Measurements from ENCODE around the gene UNCX.

The UNCX gene

GRCh38 chr7:1251796-1252539, 19.3 kb downstream of the UNCX start:
- H3K27me3 ChIP-seq (ENCODE audit: control insufficient read depth in 2 of 2, insufficient read depth in 2 of 2, low read length in 2 of 2): peaks cover 29 to 62% of the 10 kb centered on the region in 2 donors

GRCh38 chr7:1252540-1253090, 19.9 kb downstream of the UNCX start:
- Histone ChIP-seq H3K9ac (ENCODE audit: low read depth in 1 of 2, low read length in 2 of 2) (no peak overlapping the region), H3K36me3 (ENCODE audit: control insufficient read depth in 2 of 2, insufficient read depth in 2 of 2, low read length in 2 of 2) (no peaks in the 10 kb centered on the region), H3K4me1 (ENCODE audit: control insufficient read depth in 2 of 2, insufficient read depth in 2 of 2, low read length in 2 of 2) (peaks cover 0 to 3% of the 10 kb centered on the region in 2 donors), H3K27ac (ENCODE audit: low read depth in 2 of 2, low read length in 2 of 2) (no peak overlapping the region), H3K27me3 (ENCODE audit: control insufficient read depth in 2 of 2, insufficient read depth in 2 of 2, low read length in 2 of 2) (peaks cover 32 to 65% of the 10 kb centered on the region in 2 donors), H3K4me3 (ENCODE audit: low read length in 2 of 2) (no peak overlapping the region), H3K9me3 (ENCODE audit: control insufficient read depth in 2 of 2, low read length in 2 of 2) (no peaks in the 10 kb centered on the region)

More at GRCh38 chr7:1251796-1252539, 19.3 kb downstream of the UNCX start:
- H3K4me3 ChIP-seq (ENCODE audit: low read length in 2 of 2): no peak overlapping the region
- H3K4me1 ChIP-seq (ENCODE audit: control insufficient read depth in 2 of 2, insufficient read depth in 2 of 2, low read length in 2 of 2): peaks cover 0 to 3% of the 10 kb centered on the region in 2 donors
- no peaks in the 10 kb centered on the region for H3K9me3 ChIP-seq (ENCODE audit: control insufficient read depth in 2 of 2, low read length in 2 of 2)
- H3K27ac ChIP-seq (ENCODE audit: low read depth in 2 of 2, low read length in 2 of 2): no peak overlapping the region
- H3K36me3 ChIP-seq (ENCODE audit: control insufficient read depth in 2 of 2, insufficient read depth in 2 of 2, low read length in 2 of 2): no peaks in the 10 kb centered on the region
- no peak overlapping the region for H3K9ac ChIP-seq (ENCODE audit: low read depth in 1 of 2, low read length in 2 of 2)

GRCh38 chr7:1253681-1254181, 21.1 kb downstream of the UNCX start:
- Histone ChIP-seq H3K9ac (ENCODE audit: low read depth in 1 of 2, low read length in 2 of 2) (no peak overlapping the region), H3K4me3 (ENCODE audit: low read length in 2 of 2) (no peak overlapping the region), H3K27me3 (ENCODE audit: control insufficient read depth in 2 of 2, insufficient read depth in 2 of 2, low read length in 2 of 2) (peaks cover 27 to 57% of the 10 kb centered on the region in 2 donors), H3K36me3 (ENCODE audit: control insufficient read depth in 2 of 2, insufficient read depth in 2 of 2, low read length in 2 of 2) (no peaks in the 10 kb centered on the region), H3K4me1 (ENCODE audit: control insufficient read depth in 2 of 2, insufficient read depth in 2 of 2, low read length in 2 of 2) (peaks cover 0 to 3% of the 10 kb centered on the region in 2 donors), H3K27ac (ENCODE audit: low read depth in 2 of 2, low read length in 2 of 2) (no peak overlapping the region), H3K9me3 (ENCODE audit: control insufficient read depth in 2 of 2, low read length in 2 of 2) (no peaks in the 10 kb centered on the region)

- peaks cover 24 to 55% of the 10 kb centered on the region in 2 donors for H3K27me3 ChIP-seq (ENCODE audit: control insufficient read depth in 2 of 2, insufficient read depth in 2 of 2, low read length in 2 of 2)
- no peak overlapping the region for H3K27ac ChIP-seq (ENCODE audit: low read depth in 2 of 2, low read length in 2 of 2)
- no peak overlapping the region for H3K4me3 ChIP-seq (ENCODE audit: low read length in 2 of 2)
- H3K9ac ChIP-seq (ENCODE audit: low read depth in 1 of 2, low read length in 2 of 2): no peak overlapping the region
- peaks cover 0 to 3% of the 10 kb centered on the region in 2 donors for H3K4me1 ChIP-seq (ENCODE audit: control insufficient read depth in 2 of 2, insufficient read depth in 2 of 2, low read length in 2 of 2)
- H3K36me3 ChIP-seq (ENCODE audit: control insufficient read depth in 2 of 2, insufficient read depth in 2 of 2, low read length in 2 of 2): no peaks in the 10 kb centered on the region
- no peaks in the 10 kb centered on the region for H3K9me3 ChIP-seq (ENCODE audit: control insufficient read depth in 2 of 2, low read length in 2 of 2)
These were observed 21.8 kb downstream of the UNCX start for GRCh38 chr7:1254281-1255079.

GRCh38 chr7:1255080-1255816, 22.6 kb downstream of the UNCX start:
- Histone ChIP-seq H3K9ac (ENCODE audit: low read depth in 1 of 2, low read length in 2 of 2) (no peak overlapping the region), H3K27me3 (ENCODE audit: control insufficient read depth in 2 of 2, insufficient read depth in 2 of 2, low read length in 2 of 2) (peaks cover 19 to 47% of the 10 kb centered on the region in 2 donors), H3K27ac (ENCODE audit: low read depth in 2 of 2, low read length in 2 of 2) (no peak overlapping the region), H3K36me3 (ENCODE audit: control insufficient read depth in 2 of 2, insufficient read depth in 2 of 2, low read length in 2 of 2) (no peaks in the 10 kb centered on the region), H3K4me3 (ENCODE audit: low read length in 2 of 2) (no peak overlapping the region), H3K4me1 (ENCODE audit: control insufficient read depth in 2 of 2, insufficient read depth in 2 of 2, low read length in 2 of 2) (peaks cover 0 to 3% of the 10 kb centered on the region in 2 donors), H3K9me3 (ENCODE audit: control insufficient read depth in 2 of 2, low read length in 2 of 2) (no peaks in the 10 kb centered on the region)

- Histone ChIP-seq H3K27ac (ENCODE audit: low read depth in 2 of 2, low read length in 2 of 2) (no peak overlapping the region), H3K9me3 (ENCODE audit: control insufficient read depth in 2 of 2, low read length in 2 of 2) (no peaks in the 10 kb centered on the region), H3K9ac (ENCODE audit: low read depth in 1 of 2, low read length in 2 of 2) (no peak overlapping the region), H3K4me3 (ENCODE audit: low read length in 2 of 2) (no peak overlapping the region), H3K36me3 (ENCODE audit: control insufficient read depth in 2 of 2, insufficient read depth in 2 of 2, low read length in 2 of 2) (no peaks in the 10 kb centered on the region), H3K27me3 (ENCODE audit: control insufficient read depth in 2 of 2, insufficient read depth in 2 of 2, low read length in 2 of 2) (peaks cover 19 to 44% of the 10 kb centered on the region in 2 donors), H3K4me1 (ENCODE audit: control insufficient read depth in 2 of 2, insufficient read depth in 2 of 2, low read length in 2 of 2) (peaks cover 0 to 3% of the 10 kb centered on the region in 2 donors)
These were observed 23.2 kb downstream of the UNCX start for GRCh38 chr7:1255817-1256340.

- peaks cover 17 to 37% of the 10 kb centered on the region in 2 donors for H3K27me3 ChIP-seq (ENCODE audit: control insufficient read depth in 2 of 2, insufficient read depth in 2 of 2, low read length in 2 of 2)
These were observed 23.9 kb downstream of the UNCX start for GRCh38 chr7:1256621-1257020.

GRCh38 chr7:1257221-1257620, 24.5 kb downstream of the UNCX start:
- no peak overlapping the region for H3K4me3 ChIP-seq (ENCODE audit: low read length in 2 of 2)
- no peak overlapping the region for H3K27ac ChIP-seq (ENCODE audit: low read depth in 2 of 2, low read length in 2 of 2)
- H3K9ac ChIP-seq (ENCODE audit: low read depth in 1 of 2, low read length in 2 of 2): no peak overlapping the region
- H3K9me3 ChIP-seq (ENCODE audit: control insufficient read depth in 2 of 2, low read length in 2 of 2): no peaks in the 10 kb centered on the region
- peaks cover 0 to 3% of the 10 kb centered on the region in 2 donors for H3K4me1 ChIP-seq (ENCODE audit: control insufficient read depth in 2 of 2, insufficient read depth in 2 of 2, low read length in 2 of 2)
- H3K27me3 ChIP-seq (ENCODE audit: control insufficient read depth in 2 of 2, insufficient read depth in 2 of 2, low read length in 2 of 2): peaks cover 16 to 33% of the 10 kb centered on the region in 2 donors
- H3K36me3 ChIP-seq (ENCODE audit: control insufficient read depth in 2 of 2, insufficient read depth in 2 of 2, low read length in 2 of 2): no peaks in the 10 kb centered on the region

More at GRCh38 chr7:1256621-1257020, 23.9 kb downstream of the UNCX start:
- Histone ChIP-seq H3K27ac (ENCODE audit: low read depth in 2 of 2, low read length in 2 of 2) (no peak overlapping the region), H3K36me3 (ENCODE audit: control insufficient read depth in 2 of 2, insufficient read depth in 2 of 2, low read length in 2 of 2) (no peaks in the 10 kb centered on the region), H3K4me1 (ENCODE audit: control insufficient read depth in 2 of 2, insufficient read depth in 2 of 2, low read length in 2 of 2) (peaks cover 0 to 3% of the 10 kb centered on the region in 2 donors), H3K9me3 (ENCODE audit: control insufficient read depth in 2 of 2, low read length in 2 of 2) (no peaks in the 10 kb centered on the region), H3K4me3 (ENCODE audit: low read length in 2 of 2) (no peak overlapping the region), H3K9ac (ENCODE audit: low read depth in 1 of 2, low read length in 2 of 2) (no peak overlapping the region)

- Histone ChIP-seq H3K27ac (ENCODE audit: low read depth in 2 of 2, low read length in 2 of 2) (no peak overlapping the region), H3K9me3 (ENCODE audit: control insufficient read depth in 2 of 2, low read length in 2 of 2) (no peaks in the 10 kb centered on the region), H3K36me3 (ENCODE audit: control insufficient read depth in 2 of 2, insufficient read depth in 2 of 2, low read length in 2 of 2) (no peaks in the 10 kb centered on the region), H3K4me1 (ENCODE audit: control insufficient read depth in 2 of 2, insufficient read depth in 2 of 2, low read length in 2 of 2) (peaks cover 0 to 3% of the 10 kb centered on the region in 2 donors), H3K27me3 (ENCODE audit: control insufficient read depth in 2 of 2, insufficient read depth in 2 of 2, low read length in 2 of 2) (peaks cover 13 to 26% of the 10 kb centered on the region in 2 donors), H3K9ac (ENCODE audit: low read depth in 1 of 2, low read length in 2 of 2) (no peak overlapping the region), H3K4me3 (ENCODE audit: low read length in 2 of 2) (no peak overlapping the region)
These were observed 25.2 kb downstream of the UNCX start for GRCh38 chr7:1257863-1258262.

Measured in mucosa of rectum (tissue), 2 donors.